ENCODE data around the gene DLG1. TPM values are rescaled to one million over a fixed set of nuclear protein-coding genes. Genes with fewer than 3 reads are reported as not detected.

DLG1 gene
- total and polyA plus RNA-seq, 2 experiments from 2014 or later, result 27.6 to 98.0 TPM

- TF ChIP-seq STAT1 (IDR thresholded peaks at IDR 0.05; ENCODE audit: unreplicated experiment) (no peak), ZNF331 (CRISPR knock-in tag; IDR thresholded peaks at IDR 0.05; ENCODE audit: low read depth) (no peak), ZNF462 (CRISPR knock-in tag; IDR thresholded peaks at IDR 0.05) (no peak), NANOG (IDR thresholded peaks at IDR 0.05; ENCODE audit: borderline replicate concordance) (no peak), EZH2phosphoT487 (IDR thresholded peaks at IDR 0.05; ENCODE audit: unreplicated experiment) (no peak), POLR2AphosphoS5 (IDR thresholded peaks at IDR 0.05; ENCODE audit: low read depth) (no peak), JUNB (IDR thresholded peaks at IDR 0.05; ENCODE audit: unreplicated experiment) (no peak), EZH2 (IDR thresholded peaks at IDR 0.05; ENCODE audit: low read depth, unreplicated experiment) (no peak), CTCF (conservative IDR thresholded peaks at IDR 0.05; ENCODE audit: low read depth in 2 of 2) (no peak), ETS1 (IDR thresholded peaks at IDR 0.05) (no peak), REST (IDR thresholded peaks at IDR 0.05; ENCODE audit: unreplicated experiment) (no peak), CREB1 (CRISPR knock-in tag; IDR thresholded peaks at IDR 0.05; ENCODE audit: low read depth) (no peak), ZNF114 (CRISPR knock-in tag; IDR thresholded peaks at IDR 0.05) (no peak)
- H3K4me3 ChIP-seq, result no peak overlapping the region
- no peaks in the 10 kb centered on the region for H3K4me1 Mint-ChIP-seq
- H4K20me1 ChIP-seq (replicated peaks; ENCODE audit: insufficient read depth), result peaks cover 3% of the 10 kb centered on the region; the same call in 1 of the 2 replicates
- no peaks in the 10 kb centered on the region for H3F3A ChIP-seq (replicated peaks; ENCODE audit: low read depth)
- no peaks in the 10 kb centered on the region for H3K27me3 ChIP-seq (ENCODE audit: insufficient read depth)
- DNase-seq (ENCODE audit: low spot score) (no peak), ATAC-seq (no peak)
- H3K4me2 ChIP-seq, result no peak overlapping the region
- no peak overlapping the region for H3K4me3 Mint-ChIP-seq
- no peaks in the 10 kb centered on the region for H3K9me3 Mint-ChIP-seq
- H3K27ac Mint-ChIP-seq, result no peak overlapping the region
- no peaks in the 10 kb centered on the region for H3K9me2 ChIP-seq (ENCODE audit: insufficient read depth)
- H3K27ac ChIP-seq (ENCODE audit: low read depth), result no peak overlapping the region
- peaks cover 46% of the 10 kb centered on the region for H3K36me3 Mint-ChIP-seq (ENCODE audit: low read depth)
- peaks cover 15% of the 10 kb centered on the region for H3K36me3 ChIP-seq (ENCODE audit: insufficient read depth)
- H3K4me1 ChIP-seq (ENCODE audit: insufficient read depth), result no peaks in the 10 kb centered on the region
- H3K79me2 ChIP-seq (replicated peaks; ENCODE audit: insufficient read depth), result no peaks in the 10 kb centered on the region
- no peaks in the 10 kb centered on the region for H3K27me3 Mint-ChIP-seq (ENCODE audit: insufficient read depth, low read depth, poor library complexity)
- no peak overlapping the region for H2AFZ ChIP-seq
These were observed 165.4 kb downstream of the DLG1 start for GRCh38 chr3:197132916-197133530.
